ENCODE data around the gene GPR158. TPM values are rescaled to one million over a fixed set of nuclear protein-coding genes. Genes with fewer than 3 reads are reported as not detected.

GPR158 gene
- total and polyA plus RNA-seq, 9 of the 15 experiments (the other 6 are each of a cell fraction or from before 2014, with no cell fraction given) = 4.0 to 7.6 (median 5.0) TPM

DNA sequence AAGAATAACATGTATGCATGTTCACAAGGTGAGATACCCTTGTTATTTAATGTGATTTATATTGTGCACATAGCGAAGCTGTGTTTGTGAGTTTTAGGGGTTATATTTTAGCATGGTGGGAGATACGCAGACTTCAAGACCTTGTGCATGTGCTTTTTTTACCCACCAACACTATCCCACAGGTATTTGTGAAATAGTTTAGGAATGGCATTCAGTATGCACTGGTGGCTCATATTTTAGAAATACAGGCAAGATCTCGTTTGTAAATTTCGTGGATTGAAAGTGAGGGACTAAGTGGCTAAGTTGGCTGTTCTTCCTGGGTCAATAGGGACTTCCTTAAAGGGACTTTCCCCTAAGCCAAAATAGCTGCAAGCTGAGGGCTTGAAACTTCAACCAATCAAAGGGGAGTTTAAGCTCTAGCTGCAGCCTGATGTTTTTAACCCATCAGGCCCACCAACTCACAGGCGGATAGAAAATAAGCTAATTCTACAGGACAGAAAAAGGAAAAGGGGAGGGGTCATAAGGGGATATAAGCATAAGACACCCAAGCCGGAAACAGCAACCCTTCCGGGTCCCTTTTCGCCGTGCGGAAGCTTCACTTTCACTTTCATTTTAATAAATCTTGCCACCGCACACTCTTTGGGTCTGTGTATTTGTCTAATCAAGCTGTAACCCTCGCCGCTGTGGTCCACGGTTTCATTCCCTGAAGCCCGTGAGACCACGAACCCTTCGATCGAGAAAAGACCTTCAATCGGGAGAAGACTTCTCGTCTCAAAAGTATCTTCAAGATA is 291.0 kb downstream of the GPR158 start (continued):
- TF ChIP-seq KDM5B (IDR thresholded peaks at IDR 0.05; ENCODE audit: insufficient replicate concordance, low read depth, low read length) (no peak), SRSF9 (IDR thresholded peaks at IDR 0.05; ENCODE audit: borderline replicate concordance, low read depth, low read length) (no peak), PCBP1 (IDR thresholded peaks at IDR 0.05; ENCODE audit: low read depth, low read length, poor library complexity, severe bottlenecking) (no peak), ELF2 (CRISPR knock-in tag; IDR thresholded peaks at IDR 0.05) (no peak; the same call in 1 of the 2 replicates), MYC (IDR thresholded peaks at IDR 0.05; ENCODE audit: low read depth, low read length) (no peak; the same call in 1 of the 2 replicates), MYC (CRISPR knock-in tag; IDR thresholded peaks at IDR 0.05; ENCODE audit: borderline replicate concordance, low read depth) (no peak), NFYB (IDR thresholded peaks at IDR 0.05; ENCODE audit: extremely low read depth, insufficient read length) (peak; percentile 30), ZNF253 (CRISPR knock-in tag; conservative IDR thresholded peaks at IDR 0.05) (no peak), HDAC1 (IDR thresholded peaks at IDR 0.05) (peak in 1 of 2 experiments; percentile 34; a peak in 1 of 4 replicates), THRAP3 (IDR thresholded peaks at IDR 0.05; ENCODE audit: borderline replicate concordance) (peak; percentile 72; the same call in 1 of the 2 replicates), CHD2 (IDR thresholded peaks at IDR 0.05; ENCODE audit: low read depth, low read length) (no peak)
- TF ChIP-seq, protein P1, sequence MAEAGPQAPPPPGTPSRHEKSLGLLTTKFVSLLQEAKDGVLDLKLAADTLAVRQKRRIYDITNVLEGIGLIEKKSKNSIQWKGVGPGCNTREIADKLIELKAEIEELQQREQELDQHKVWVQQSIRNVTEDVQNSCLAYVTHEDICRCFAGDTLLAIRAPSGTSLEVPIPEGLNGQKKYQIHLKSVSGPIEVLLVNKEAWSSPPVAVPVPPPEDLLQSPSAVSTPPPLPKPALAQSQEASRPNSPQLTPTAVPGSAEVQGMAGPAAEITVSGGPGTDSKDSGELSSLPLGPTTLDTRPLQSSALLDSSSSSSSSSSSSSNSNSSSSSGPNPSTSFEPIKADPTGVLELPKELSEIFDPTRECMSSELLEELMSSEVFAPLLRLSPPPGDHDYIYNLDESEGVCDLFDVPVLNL (CRISPR knock-in tag; IDR thresholded peaks at IDR 0.05; ENCODE audit: low read depth) = no peak
- TF ChIP-seq, protein P2, sequence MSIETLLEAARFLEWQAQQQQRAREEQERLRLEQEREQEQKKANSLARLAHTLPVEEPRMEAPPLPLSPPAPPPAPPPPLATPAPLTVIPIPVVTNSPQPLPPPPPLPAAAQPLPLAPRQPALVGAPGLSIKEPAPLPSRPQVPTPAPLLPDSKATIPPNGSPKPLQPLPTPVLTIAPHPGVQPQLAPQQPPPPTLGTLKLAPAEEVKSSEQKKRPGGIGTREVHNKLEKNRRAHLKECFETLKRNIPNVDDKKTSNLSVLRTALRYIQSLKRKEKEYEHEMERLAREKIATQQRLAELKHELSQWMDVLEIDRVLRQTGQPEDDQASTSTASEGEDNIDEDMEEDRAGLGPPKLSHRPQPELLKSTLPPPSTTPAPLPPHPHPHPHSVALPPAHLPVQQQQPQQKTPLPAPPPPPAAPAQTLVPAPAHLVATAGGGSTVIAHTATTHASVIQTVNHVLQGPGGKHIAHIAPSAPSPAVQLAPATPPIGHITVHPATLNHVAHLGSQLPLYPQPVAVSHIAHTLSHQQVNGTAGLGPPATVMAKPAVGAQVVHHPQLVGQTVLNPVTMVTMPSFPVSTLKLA (conservative IDR thresholded peaks at IDR 0.05) = peak in 1 of 2 experiments; percentile 46; a peak in 2 of 4 replicates
- TF ChIP-seq, protein P3, sequence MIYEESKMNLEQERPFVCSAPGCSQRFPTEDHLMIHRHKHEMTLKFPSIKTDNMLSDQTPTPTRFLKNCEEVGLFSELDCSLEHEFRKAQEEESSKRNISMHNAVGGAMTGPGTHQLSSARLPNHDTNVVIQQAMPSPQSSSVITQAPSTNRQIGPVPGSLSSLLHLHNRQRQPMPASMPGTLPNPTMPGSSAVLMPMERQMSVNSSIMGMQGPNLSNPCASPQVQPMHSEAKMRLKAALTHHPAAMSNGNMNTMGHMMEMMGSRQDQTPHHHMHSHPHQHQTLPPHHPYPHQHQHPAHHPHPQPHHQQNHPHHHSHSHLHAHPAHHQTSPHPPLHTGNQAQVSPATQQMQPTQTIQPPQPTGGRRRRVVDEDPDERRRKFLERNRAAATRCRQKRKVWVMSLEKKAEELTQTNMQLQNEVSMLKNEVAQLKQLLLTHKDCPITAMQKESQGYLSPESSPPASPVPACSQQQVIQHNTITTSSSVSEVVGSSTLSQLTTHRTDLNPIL (CRISPR knock-in tag; IDR thresholded peaks at IDR 0.05) = no peak
- TF ChIP-seq, protein P4, sequence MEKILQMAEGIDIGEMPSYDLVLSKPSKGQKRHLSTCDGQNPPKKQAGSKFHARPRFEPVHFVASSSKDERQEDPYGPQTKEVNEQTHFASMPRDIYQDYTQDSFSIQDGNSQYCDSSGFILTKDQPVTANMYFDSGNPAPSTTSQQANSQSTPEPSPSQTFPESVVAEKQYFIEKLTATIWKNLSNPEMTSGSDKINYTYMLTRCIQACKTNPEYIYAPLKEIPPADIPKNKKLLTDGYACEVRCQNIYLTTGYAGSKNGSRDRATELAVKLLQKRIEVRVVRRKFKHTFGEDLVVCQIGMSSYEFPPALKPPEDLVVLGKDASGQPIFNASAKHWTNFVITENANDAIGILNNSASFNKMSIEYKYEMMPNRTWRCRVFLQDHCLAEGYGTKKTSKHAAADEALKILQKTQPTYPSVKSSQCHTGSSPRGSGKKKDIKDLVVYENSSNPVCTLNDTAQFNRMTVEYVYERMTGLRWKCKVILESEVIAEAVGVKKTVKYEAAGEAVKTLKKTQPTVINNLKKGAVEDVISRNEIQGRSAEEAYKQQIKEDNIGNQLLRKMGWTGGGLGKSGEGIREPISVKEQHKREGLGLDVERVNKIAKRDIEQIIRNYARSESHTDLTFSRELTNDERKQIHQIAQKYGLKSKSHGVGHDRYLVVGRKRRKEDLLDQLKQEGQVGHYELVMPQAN (IDR thresholded peaks at IDR 0.05; ENCODE audit: borderline replicate concordance) = 0 out of 2 replicates have a peak, but pooled peaks have one; percentile 24
- TF ChIP-seq, protein P5, sequence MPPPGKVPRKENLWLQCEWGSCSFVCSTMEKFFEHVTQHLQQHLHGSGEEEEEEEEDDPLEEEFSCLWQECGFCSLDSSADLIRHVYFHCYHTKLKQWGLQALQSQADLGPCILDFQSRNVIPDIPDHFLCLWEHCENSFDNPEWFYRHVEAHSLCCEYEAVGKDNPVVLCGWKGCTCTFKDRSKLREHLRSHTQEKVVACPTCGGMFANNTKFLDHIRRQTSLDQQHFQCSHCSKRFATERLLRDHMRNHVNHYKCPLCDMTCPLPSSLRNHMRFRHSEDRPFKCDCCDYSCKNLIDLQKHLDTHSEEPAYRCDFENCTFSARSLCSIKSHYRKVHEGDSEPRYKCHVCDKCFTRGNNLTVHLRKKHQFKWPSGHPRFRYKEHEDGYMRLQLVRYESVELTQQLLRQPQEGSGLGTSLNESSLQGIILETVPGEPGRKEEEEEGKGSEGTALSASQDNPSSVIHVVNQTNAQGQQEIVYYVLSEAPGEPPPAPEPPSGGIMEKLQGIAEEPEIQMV (tag; conservative IDR thresholded peaks at IDR 0.05; ENCODE audit: low read depth) = no peak
